Activated gamma-delta T cell treated with anti-CD3 and anti-CD28 coated beads, Interleukin-2, amount 50 U/mL, for 16 hours (primary cell): ENCODE results near the gene QTRT2.

Source experiments
- DNase-seq: peaks from one replicate; pipeline ENCODE4 v3.0.0-alpha.2; 2020; ENCODE audit warnings: low read depth

The QTRT2 gene

GRCh38 chr3:114126461-114126860 lies 69.9 kb downstream of the QTRT2 start:
- DNase-seq, result no peak

- no peak for DNase-seq
Measured at GRCh38 chr3:114127517-114127916, 71.0 kb downstream of the QTRT2 start.

- DNase-seq, result no peak
Measured at GRCh38 chr3:114128231-114128630, 71.7 kb downstream of the QTRT2 start.

- DNase-seq, result no peak
Measured at GRCh38 chr3:114128826-114129225, 72.3 kb downstream of the QTRT2 start.

GRCh38 chr3:114132500-114132899 lies 76.0 kb downstream of the QTRT2 start:
- DNase-seq, result no peak

- no peak for DNase-seq
Measured at GRCh38 chr3:114133947-114134346, 77.4 kb downstream of the QTRT2 start.
